HG03280 (cell line): ENCODE results near the gene FANCM.
"Not testable (repeated sequence)": the region's sequence is repeated elsewhere in the genome, so short reads cannot be mapped to it uniquely, and the experiment has no call there.

Source experiments
- ATAC-seq: cut with Tn5 transposase; IDR thresholded peaks from one replicate; pipeline ENCODE4 v1.9.1; 2021; ENCODE audit warnings: mild to moderate bottlenecking, moderate library complexity; ENCODE audit not compliant: unreplicated experiment

FANCM gene

DNA sequence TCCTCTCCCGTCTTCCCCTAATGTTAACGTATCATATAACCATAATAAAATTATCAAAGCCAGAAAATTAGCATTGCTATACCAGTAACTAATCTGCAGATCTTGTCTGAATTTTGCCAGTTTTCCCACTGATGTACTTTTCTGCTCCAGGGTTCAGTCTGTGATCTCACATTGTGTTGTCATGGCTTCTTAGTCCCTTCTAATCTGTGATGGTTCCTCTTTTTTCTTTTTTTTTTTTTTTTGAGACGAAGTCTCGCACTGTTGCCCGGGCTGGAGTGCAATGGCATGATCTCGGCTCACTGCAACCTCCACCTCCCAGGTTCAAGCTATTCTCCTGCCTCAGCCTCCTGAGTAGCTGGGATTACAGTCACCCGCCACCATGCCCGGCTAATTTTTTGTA is 6.4 kb downstream of the FANCM start:
- not testable (repeated sequence) for ATAC-seq

GRCh38 chr14:45144658-45145057 is 8.9 kb downstream of the FANCM start:
- no peak for ATAC-seq

- ATAC-seq: no peak
Measured at GRCh38 chr14:45145214-45145613, 9.5 kb downstream of the FANCM start.

DNA sequence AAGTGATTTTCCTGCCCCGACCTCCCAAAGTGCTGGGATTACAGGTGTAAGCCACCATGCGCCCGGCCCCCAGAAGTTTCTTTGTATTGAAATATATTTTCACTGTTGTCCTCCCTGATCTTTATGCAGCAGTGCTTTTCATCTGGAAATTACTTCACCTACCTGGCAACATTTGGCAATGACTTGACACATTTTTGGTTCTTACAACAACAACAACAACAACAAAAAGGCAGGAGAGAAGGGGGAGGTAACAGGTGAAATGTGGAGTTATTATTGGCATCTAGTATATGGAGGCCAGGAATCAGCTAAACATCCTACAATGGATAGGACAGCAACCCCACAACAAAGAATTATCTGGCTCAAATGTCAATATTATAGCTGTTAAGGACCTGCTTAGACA is 13.9 kb downstream of the FANCM start:
- no peak for ATAC-seq

- no peak for ATAC-seq
Measured at GRCh38 chr14:45150386-45150890, 14.7 kb downstream of the FANCM start.

- no peak for ATAC-seq
Measured at GRCh38 chr14:45156067-45156466, 20.3 kb downstream of the FANCM start.

- ATAC-seq: no peak
Measured at GRCh38 chr14:45169906-45170305, 34.2 kb downstream of the FANCM start.

DNA sequence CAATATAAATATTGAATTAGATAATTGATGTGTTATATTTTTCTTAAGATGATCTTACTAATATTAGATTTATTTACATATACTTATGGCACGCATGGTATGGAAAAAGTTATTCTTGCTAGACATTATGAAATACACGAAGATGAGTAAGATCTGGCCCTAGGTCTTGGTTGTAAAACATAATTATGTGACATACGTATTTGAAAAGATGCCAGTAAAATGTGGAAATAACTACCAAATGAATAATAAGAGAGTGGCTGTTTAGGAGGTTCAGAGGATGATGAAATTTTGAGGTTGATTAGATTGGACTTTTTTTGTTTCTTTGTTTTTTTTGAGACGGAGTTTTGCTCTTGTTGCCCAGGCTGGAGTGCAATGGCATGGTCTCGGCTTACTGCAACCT is 41.3 kb downstream of the FANCM start:
- no peak for ATAC-seq

DNA sequence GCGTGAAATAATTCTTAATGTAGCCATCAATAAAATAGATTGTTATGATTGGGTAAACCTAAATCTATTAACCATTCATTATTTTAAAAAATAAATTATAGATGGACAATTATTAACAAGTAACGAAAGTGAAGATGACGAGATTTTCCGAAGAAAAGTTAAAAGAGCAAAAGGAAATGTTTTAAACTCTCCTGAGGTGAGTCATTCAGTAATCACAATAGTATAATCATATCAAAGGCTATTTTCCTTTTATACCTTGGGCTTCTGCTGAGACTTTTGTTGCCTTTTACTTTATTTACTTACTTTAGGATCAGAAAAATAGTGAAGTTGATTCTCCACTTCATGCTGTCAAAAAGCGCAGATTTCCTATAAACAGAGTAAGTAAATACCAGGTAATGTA is 45.6 kb downstream of the FANCM start:
- no peak for ATAC-seq

DNA sequence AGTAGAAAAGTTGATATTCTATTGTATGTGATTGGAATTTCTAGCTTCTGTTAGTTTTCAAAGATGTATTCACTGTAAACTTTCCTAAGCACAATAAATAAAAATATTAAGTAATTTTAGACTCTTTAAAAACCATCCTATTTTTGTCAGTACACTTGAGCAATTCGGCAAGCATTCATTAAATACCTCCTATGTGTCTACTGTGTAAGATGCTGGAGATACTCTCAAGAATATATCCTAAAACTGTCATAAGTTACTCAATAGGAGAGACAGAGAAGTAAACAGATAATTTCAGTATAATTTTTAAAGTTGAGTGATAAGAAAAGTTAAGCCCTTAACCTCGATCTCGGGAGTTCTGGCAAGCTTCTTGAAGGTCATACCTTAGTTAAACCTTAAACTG is 46.1 kb downstream of the FANCM start:
- ATAC-seq: no peak

- ATAC-seq: no peak
Measured at GRCh38 chr14:45185100-45185814, 49.5 kb downstream of the FANCM start.

- ATAC-seq: peak; percentile 74
Measured at GRCh38 chr14:45194964-45195363, 59.2 kb downstream of the FANCM start.

GRCh38 chr14:45198551-45198950 is 62.8 kb downstream of the FANCM start:
- ATAC-seq: no peak

DNA sequence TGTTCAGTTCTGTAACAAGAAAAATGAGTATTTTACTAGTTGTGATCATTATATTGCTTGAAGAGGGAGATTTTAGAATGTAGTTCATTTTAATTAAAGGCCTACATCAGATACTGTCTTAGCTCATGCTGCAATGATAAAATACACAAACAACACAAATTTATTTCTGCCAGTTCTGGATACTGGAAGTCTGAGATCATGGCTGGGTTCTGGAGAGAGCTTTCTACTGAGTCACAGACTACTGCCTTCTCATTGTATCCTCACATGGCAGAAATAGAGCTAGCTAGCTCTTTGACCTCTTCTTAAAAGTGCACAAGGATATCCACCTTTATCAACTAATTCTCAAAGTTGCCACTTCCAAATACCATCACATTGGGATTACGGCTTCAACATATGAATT is 63.5 kb downstream of the FANCM start:
- ATAC-seq: no peak

- ATAC-seq: peak; percentile 79
Measured at GRCh38 chr14:45201905-45202304, 66.2 kb downstream of the FANCM start.

- ATAC-seq: no peak
Measured at GRCh38 chr14:45204241-45204640, 68.5 kb downstream of the FANCM start.

- ATAC-seq: no peak
Measured at GRCh38 chr14:45210159-45210558, 74.4 kb downstream of the FANCM start.

DNA sequence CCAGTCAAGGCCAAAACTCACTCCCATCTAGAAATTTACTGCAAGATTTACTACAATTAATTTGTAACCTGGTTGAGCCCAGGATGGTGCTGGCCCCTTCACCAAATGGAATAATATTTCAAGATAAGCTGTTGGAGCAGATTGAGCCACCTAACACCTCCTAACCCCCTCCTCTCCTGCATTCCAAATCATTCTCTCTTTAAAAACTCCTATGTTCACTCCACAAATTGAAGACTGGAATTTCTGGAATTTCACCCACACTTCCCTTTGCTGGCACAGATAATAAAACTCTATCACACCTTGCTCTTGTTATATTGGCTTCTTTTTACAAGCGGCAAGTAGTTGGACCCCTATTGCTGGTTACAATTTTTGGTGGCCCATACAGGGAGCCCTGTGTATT is 75.6 kb downstream of the FANCM start:
- ATAC-seq: no peak

- no peak for ATAC-seq
Measured at GRCh38 chr14:45212231-45212630, 76.5 kb downstream of the FANCM start.

GRCh38 chr14:45213716-45214115 is 78.0 kb downstream of the FANCM start:
- ATAC-seq: not testable (repeated sequence)

GRCh38 chr14:45214341-45214740 is 78.6 kb downstream of the FANCM start:
- ATAC-seq: not testable (repeated sequence)

GRCh38 chr14:45222485-45223262 is 86.9 kb downstream of the FANCM start:
- ATAC-seq: no peak
